Endodermal cell (in vitro differentiated cells): ENCODE results near the gene TXN2. TPM values are rescaled to one million over a fixed set of nuclear protein-coding genes. Genes with fewer than 3 reads are reported as not detected.

Source experiments
- DNase-seq: peaks from one replicate; pipeline ENCODE4 v3.0.0-alpha.2; 2017
- H3K27ac ChIP-seq: 2 replicates; pipeline ENCODE4 v1.5.1; 2013; ENCODE audit warnings: mild to moderate bottlenecking, low read depth, low read length, moderate library complexity
- H3K27me3 ChIP-seq: 2 replicates; pipeline ENCODE4 v1.6.1; 2013; ENCODE audit warnings: mild to moderate bottlenecking, low read length, moderate library complexity; ENCODE audit not compliant: insufficient read depth, control insufficient read depth, poor library complexity, severe bottlenecking
- H3K36me3 ChIP-seq: 2 replicates; pipeline ENCODE4 v1.7.0; 2013; ENCODE audit warnings: mild to moderate bottlenecking, low read length, moderate library complexity; ENCODE audit not compliant: control insufficient read depth, insufficient read depth
- H3K4me1 ChIP-seq: one replicate; pipeline ENCODE4 v1.7.0; 2013; ENCODE audit warnings: low read length; ENCODE audit not compliant: control insufficient read depth, insufficient read depth
- H3K4me3 ChIP-seq: 2 replicates; pipeline ENCODE4 v1.5.1; 2013; ENCODE audit warnings: mild to moderate bottlenecking, low read length, moderate library complexity
- H3K9ac ChIP-seq: 2 replicates; pipeline ENCODE4 v1.6.1; 2013; ENCODE audit warnings: mild to moderate bottlenecking, low read length, moderate library complexity; ENCODE audit not compliant: poor library complexity, severe bottlenecking; ENCODE audit errors: extremely low read depth
- H3K9me3 ChIP-seq: 2 replicates; pipeline ENCODE4 v1.6.1; 2013; ENCODE audit warnings: mild to moderate bottlenecking, low read length, moderate library complexity; ENCODE audit not compliant: control insufficient read depth
- H3K27ac Mint-ChIP-seq: 2 replicates; pipeline ENCODE4 v1.8.0; 2020; ENCODE audit warnings: mixed read lengths
- H3K27me3 Mint-ChIP-seq: 2 replicates; pipeline ENCODE4 v1.8.0; 2021; ENCODE audit warnings: mild to moderate bottlenecking, mixed read lengths; ENCODE audit not compliant: insufficient read depth
- H3K36me3 Mint-ChIP-seq: 2 replicates; pipeline ENCODE4 v1.8.0; 2020; ENCODE audit warnings: low read depth, mixed read lengths
- H3K4me1 Mint-ChIP-seq: 2 replicates; pipeline ENCODE4 v1.8.0; 2020; ENCODE audit warnings: mixed read lengths
- H3K4me3 Mint-ChIP-seq: 2 replicates; pipeline ENCODE4 v1.8.0; 2020; ENCODE audit warnings: mild to moderate bottlenecking, moderate library complexity, mixed read lengths
- H3K9me3 Mint-ChIP-seq: 2 replicates; pipeline ENCODE4 v1.8.0; 2020; ENCODE audit warnings: mild to moderate bottlenecking, mixed read lengths
- WGBS, 2 experiments: methylation state at CpG; one replicate each; pipeline versions ENCODE4 v1.1.5 to v1.1.7; 2013; ENCODE audit warnings: missing lambda C conversion rate in 2 of 2, mixed read lengths in 1 of 2; ENCODE audit not compliant: insufficient coverage in 1 of 2, insufficient read length in 1 of 2; 5-methylcytosine and 5-hydroxymethylcytosine counted together
- total RNA-seq, 2 donors: library from RNA; stranded (reverse); fragmentation: NEBNext Ultra II Directional in 1 of 2; extraction: Animal tissue kit (Norgen Biotek cat#: 25700) in 1 of 2; gene quantifications; 2 replicates in 1 of 2; 3 replicates in 1 of 2; pipeline ENCODE4 v1.2.1, GENCODE V29; 2021
- TF ChIP-seq, protein P1 (sequence below): fragments of 200-600 bp; sonication (generic); conservative IDR thresholded peaks from 2 replicates; pipeline ENCODE4 v1.5.0; 2021; ENCODE audit warnings: antibody characterized with exemption, mild to moderate bottlenecking

The TXN2 gene
- total RNA-seq, 2 donors from 2014 or later = 52.9 to 53.9 TPM

DNA sequence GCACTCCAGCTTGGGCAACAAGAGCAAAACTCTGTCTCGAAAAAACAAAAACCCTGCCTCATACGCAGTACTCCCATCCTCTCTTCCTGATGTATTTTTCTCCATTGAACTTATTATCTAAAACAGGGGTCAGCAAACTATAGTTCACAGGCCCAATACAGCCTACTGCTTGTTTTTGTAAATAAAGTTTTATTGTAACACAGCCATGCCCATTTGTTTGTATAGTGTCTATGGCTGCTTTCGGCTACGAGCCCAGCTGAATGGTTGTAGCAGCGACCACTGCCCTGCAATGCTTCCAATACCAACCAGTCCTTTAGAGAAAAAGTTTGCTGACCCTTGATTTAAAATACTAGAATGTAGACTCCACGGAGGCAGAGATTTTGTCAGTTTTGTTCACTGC lies 6.1 kb downstream of the TXN2 start:
- Histone ChIP-seq H3K9me3 (no peaks in the 10 kb centered on the region), H3K27me3 (no peaks in the 10 kb centered on the region), H3K36me3 (peaks cover 41% of the 10 kb centered on the region), H3K4me3 (no peak overlapping the region), H3K4me1 (no peaks in the 10 kb centered on the region), H3K9ac (no peak overlapping the region), H3K27ac (no peak overlapping the region)
- Mint-ChIP-seq H3K27me3 (no peaks in the 10 kb centered on the region), H3K9me3 (no peaks in the 10 kb centered on the region), H3K4me1 (no peaks in the 10 kb centered on the region), H3K4me3 (no peak overlapping the region), H3K36me3 (peaks cover 40% of the 10 kb centered on the region), H3K27ac (no peak overlapping the region)
- no peak for DNase-seq
- 89 to 92% methylated on average over 5 to 6 of the region's 6 CpGs for WGBS, 2 experiments
- TF ChIP-seq, protein P1, sequence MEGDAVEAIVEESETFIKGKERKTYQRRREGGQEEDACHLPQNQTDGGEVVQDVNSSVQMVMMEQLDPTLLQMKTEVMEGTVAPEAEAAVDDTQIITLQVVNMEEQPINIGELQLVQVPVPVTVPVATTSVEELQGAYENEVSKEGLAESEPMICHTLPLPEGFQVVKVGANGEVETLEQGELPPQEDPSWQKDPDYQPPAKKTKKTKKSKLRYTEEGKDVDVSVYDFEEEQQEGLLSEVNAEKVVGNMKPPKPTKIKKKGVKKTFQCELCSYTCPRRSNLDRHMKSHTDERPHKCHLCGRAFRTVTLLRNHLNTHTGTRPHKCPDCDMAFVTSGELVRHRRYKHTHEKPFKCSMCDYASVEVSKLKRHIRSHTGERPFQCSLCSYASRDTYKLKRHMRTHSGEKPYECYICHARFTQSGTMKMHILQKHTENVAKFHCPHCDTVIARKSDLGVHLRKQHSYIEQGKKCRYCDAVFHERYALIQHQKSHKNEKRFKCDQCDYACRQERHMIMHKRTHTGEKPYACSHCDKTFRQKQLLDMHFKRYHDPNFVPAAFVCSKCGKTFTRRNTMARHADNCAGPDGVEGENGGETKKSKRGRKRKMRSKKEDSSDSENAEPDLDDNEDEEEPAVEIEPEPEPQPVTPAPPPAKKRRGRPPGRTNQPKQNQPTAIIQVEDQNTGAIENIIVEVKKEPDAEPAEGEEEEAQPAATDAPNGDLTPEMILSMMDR = no peak

DNA sequence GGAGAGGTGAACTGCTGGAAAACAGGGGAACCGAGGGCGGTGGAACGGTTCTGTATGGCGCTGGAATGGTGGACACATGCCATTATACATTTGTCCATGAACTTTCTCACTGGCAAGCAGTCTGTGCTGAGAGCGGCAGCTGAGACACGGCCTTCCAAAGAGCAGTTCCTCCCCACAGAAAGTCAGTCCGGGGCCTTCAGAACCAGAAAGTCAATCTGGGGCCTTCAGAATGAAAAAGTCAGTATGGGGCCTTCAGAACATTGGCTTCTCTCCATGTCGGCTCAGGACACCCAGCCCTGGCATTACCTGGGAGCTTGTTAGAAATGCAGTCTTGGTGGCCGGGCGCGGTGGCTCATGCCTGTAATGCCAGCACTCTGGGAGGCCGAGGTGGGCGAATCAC lies 8.8 kb downstream of the TXN2 start:
- H3K27ac ChIP-seq = no peak overlapping the region
- H3K9me3 ChIP-seq = no peaks in the 10 kb centered on the region
- TF ChIP-seq, protein P1 = no peak
- 90 to 93% methylated on average over 9 to 13 of the region's 13 CpGs for WGBS, 2 experiments
- H3K4me1 ChIP-seq = no peaks in the 10 kb centered on the region
- Mint-ChIP-seq H3K4me3 (no peak overlapping the region), H3K27me3 (no peaks in the 10 kb centered on the region), H3K27ac (peak overlapping the region; percentile 15), H3K4me1 (peaks cover 4% of the 10 kb centered on the region), H3K36me3 (peaks cover 32% of the 10 kb centered on the region), H3K9me3 (no peaks in the 10 kb centered on the region)
- H3K4me3 ChIP-seq = no peak overlapping the region
- H3K27me3 ChIP-seq = no peaks in the 10 kb centered on the region
- H3K9ac ChIP-seq = no peak overlapping the region
- DNase-seq = no peak
- H3K36me3 ChIP-seq = peaks cover 42% of the 10 kb centered on the region

DNA sequence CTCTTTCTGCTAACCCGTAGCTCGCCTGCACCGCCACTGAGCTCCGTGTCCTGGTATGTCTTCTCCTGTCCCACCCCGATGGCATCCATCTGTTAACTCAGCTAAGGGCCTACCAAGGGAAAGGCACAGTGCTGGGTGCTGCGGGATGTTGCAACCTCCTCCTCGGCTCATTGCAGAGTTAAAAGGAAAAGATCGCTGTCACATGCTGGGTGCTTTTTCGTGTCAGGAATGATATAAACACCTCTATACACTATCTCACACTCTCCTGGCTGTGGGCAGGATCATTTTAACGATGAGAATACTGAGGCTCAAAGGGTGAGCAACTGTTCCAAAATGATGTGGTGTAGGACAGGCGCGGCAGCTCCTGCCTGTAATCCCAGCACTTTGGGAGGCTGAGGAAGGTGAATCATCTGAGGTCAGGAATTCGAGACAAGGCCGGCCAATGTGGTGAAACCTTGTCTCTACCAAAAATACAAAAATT lies 10.1 kb downstream of the TXN2 start:
- Histone ChIP-seq H3K36me3 (peaks cover 33% of the 10 kb centered on the region), H3K27me3 (no peaks in the 10 kb centered on the region), H3K9me3 (no peaks in the 10 kb centered on the region), H3K27ac (no peak overlapping the region), H3K4me3 (no peak overlapping the region), H3K9ac (no peak overlapping the region), H3K4me1 (no peaks in the 10 kb centered on the region)
- Mint-ChIP-seq H3K36me3 (peaks cover 22% of the 10 kb centered on the region), H3K9me3 (no peaks in the 10 kb centered on the region), H3K4me1 (peaks cover 4% of the 10 kb centered on the region), H3K27me3 (no peaks in the 10 kb centered on the region), H3K27ac (peak overlapping the region; percentile 68), H3K4me3 (no peak overlapping the region)
- TF ChIP-seq, protein P1 = no peak
- 97 to 99% methylated on average over 10 to 14 of the region's 14 CpGs for WGBS, 2 experiments
- DNase-seq = no peak
